ENCODE data around the gene RPL18A.

Gene RPL18A

GRCh38 chr19:17859533-17860330 is at the start of gene RPL18A:
Gene RPL18A, plus strand, starts transcription at chr19:17859910. Its CDS starts 47 bp downstream, at chr19:17859957.
- DNase-seq = peak; percentile 100

- no peak for DNase-seq
Measured at GRCh38 chr19:17811103-17811502, 48.6 kb upstream of the RPL18A start.

- no peak for DNase-seq
Measured at GRCh38 chr19:17811681-17812080, 48.0 kb upstream of the RPL18A start.

- DNase-seq = no peak
Measured at GRCh38 chr19:17812099-17812498, 47.6 kb upstream of the RPL18A start.

- DNase-seq = no peak
Measured at GRCh38 chr19:17817668-17818363, 41.9 kb upstream of the RPL18A start.

GRCh38 chr19:17821190-17821589 is 38.5 kb upstream of the RPL18A start, which contains the start of gene INSL3:
Gene INSL3, minus strand, starts transcription at chr19:17821519. Its CDS starts 13 bp downstream, at chr19:17821506.
- no peak for DNase-seq

- no peak for DNase-seq
Measured at GRCh38 chr19:17824339-17824738, 35.4 kb upstream of the RPL18A start.

- no peak for DNase-seq
Measured at GRCh38 chr19:17826508-17827056, 33.1 kb upstream of the RPL18A start.

- no peak for DNase-seq
Measured at GRCh38 chr19:17829855-17830566, 29.7 kb upstream of the RPL18A start.

GRCh38 chr19:17830567-17831418 is 28.9 kb upstream of the RPL18A start:
- peak; percentile 38 for DNase-seq

- DNase-seq = no peak
Measured at GRCh38 chr19:17831419-17831888, 28.3 kb upstream of the RPL18A start.

GRCh38 chr19:17832443-17833208 is 27.1 kb upstream of the RPL18A start:
- no peak for DNase-seq

- DNase-seq = no peak
Measured at GRCh38 chr19:17834350-17835181, 25.1 kb upstream of the RPL18A start.

GRCh38 chr19:17835182-17836006 is 24.3 kb upstream of the RPL18A start:
- no peak for DNase-seq

- no peak for DNase-seq
Measured at GRCh38 chr19:17836530-17836929, 23.2 kb upstream of the RPL18A start.

- no peak for DNase-seq
Measured at GRCh38 chr19:17837972-17838371, 21.7 kb upstream of the RPL18A start.

GRCh38 chr19:17840019-17840418 is 19.7 kb upstream of the RPL18A start:
- no peak for DNase-seq

GRCh38 chr19:17841371-17841809 is 18.3 kb upstream of the RPL18A start:
- DNase-seq = no peak
